ENCODE results near the gene KCNH2. TPM values are rescaled to one million over a fixed set of nuclear protein-coding genes. Genes with fewer than 3 reads are reported as not detected.
A peak's percentile ranks its signal among the peaks of the same experiment; 100 is the strongest.

Gene KCNH2
- total RNA-seq, 1 experiment from 2014 or later, result 0.22 TPM

GRCh38 chr7:151010037-151010306, 31.9 kb upstream of the KCNH2 start:
- H4K20me1 ChIP-seq (ENCODE audit: insufficient read depth, low read depth, low read length), result no peaks in the 10 kb centered on the region
- no peak for DNase-seq
- peak overlapping the region; percentile 88 for H3K9ac ChIP-seq (ENCODE audit: low read length)

GRCh38 chr7:151009327-151010036, 31.4 kb upstream of the KCNH2 start:
- H3K36me3 ChIP-seq (ENCODE audit: insufficient read depth, low read length), result no peaks in the 10 kb centered on the region
- no peaks in the 10 kb centered on the region for H4K20me1 ChIP-seq (ENCODE audit: insufficient read depth, low read depth, low read length)
- peak overlapping the region; percentile 88 for H3K9ac ChIP-seq (ENCODE audit: low read length)
- peaks cover 7% of the 10 kb centered on the region; the same call in 1 of the 2 replicates for H3K79me2 ChIP-seq (ENCODE audit: low read length)
- peak overlapping the region; percentile 81 for H3K4me3 ChIP-seq (ENCODE audit: low read length)
- H3K27ac ChIP-seq (ENCODE audit: low read length), result peak overlapping the region; percentile 43; the same call in 1 of the 2 replicates
- H3K27me3 ChIP-seq (ENCODE audit: low read length), result no peaks in the 10 kb centered on the region
- no peaks in the 10 kb centered on the region for H3K9me2 ChIP-seq (replicated peaks; ENCODE audit: insufficient read depth, low read length)
- H3K4me2 ChIP-seq (ENCODE audit: low read depth, low read length, poor library complexity, severe bottlenecking), result peak overlapping the region; percentile 82
- peak overlapping the region; percentile 25; the same call in 1 of the 2 replicates for H2AFZ ChIP-seq (ENCODE audit: low read length)
- H3K9me3 ChIP-seq (ENCODE audit: low read length), result no peaks in the 10 kb centered on the region
- H3K4me1 ChIP-seq (ENCODE audit: low read length), result peaks cover 47% of the 10 kb centered on the region
- peak; percentile 75 for DNase-seq

More at GRCh38 chr7:151010037-151010306, 31.9 kb upstream of the KCNH2 start:
- Histone ChIP-seq H3K27ac (ENCODE audit: low read length) (no peak overlapping the region), H2AFZ (ENCODE audit: low read length) (no peak overlapping the region), H3K4me3 (ENCODE audit: low read length) (peak overlapping the region; percentile 81; the same call in 1 of the 2 replicates), H3K4me1 (ENCODE audit: low read length) (peaks cover 47% of the 10 kb centered on the region), H3K36me3 (ENCODE audit: insufficient read depth, low read length) (no peaks in the 10 kb centered on the region), H3K79me2 (ENCODE audit: low read length) (peaks cover 7% of the 10 kb centered on the region; the same call in 1 of the 2 replicates), H3K9me2 (replicated peaks; ENCODE audit: insufficient read depth, low read length) (no peaks in the 10 kb centered on the region), H3K4me2 (ENCODE audit: low read depth, low read length, poor library complexity, severe bottlenecking) (peak overlapping the region; percentile 82), H3K9me3 (ENCODE audit: low read length) (no peaks in the 10 kb centered on the region), H3K27me3 (ENCODE audit: low read length) (no peaks in the 10 kb centered on the region)

GRCh38 chr7:151008511-151009323, 30.6 kb upstream of the KCNH2 start:
- Histone ChIP-seq H3K4me1 (ENCODE audit: low read length) (peaks cover 39% of the 10 kb centered on the region), H3K27ac (ENCODE audit: low read length) (peak overlapping the region; percentile 43; the same call in 1 of the 2 replicates), H3K4me3 (ENCODE audit: low read length) (peak overlapping the region; percentile 81), H4K20me1 (ENCODE audit: insufficient read depth, low read depth, low read length) (no peaks in the 10 kb centered on the region), H2AFZ (ENCODE audit: low read length) (peak overlapping the region; percentile 84; the same call in 1 of the 2 replicates), H3K27me3 (ENCODE audit: low read length) (no peaks in the 10 kb centered on the region), H3K9me2 (replicated peaks; ENCODE audit: insufficient read depth, low read length) (no peaks in the 10 kb centered on the region), H3K4me2 (ENCODE audit: low read depth, low read length, poor library complexity, severe bottlenecking) (peak overlapping the region; percentile 82), H3K36me3 (ENCODE audit: insufficient read depth, low read length) (no peaks in the 10 kb centered on the region), H3K9ac (ENCODE audit: low read length) (peak overlapping the region; percentile 88), H3K9me3 (ENCODE audit: low read length) (no peaks in the 10 kb centered on the region), H3K79me2 (ENCODE audit: low read length) (peaks cover 7% of the 10 kb centered on the region; the same call in 1 of the 2 replicates)
- DNase-seq, result peak; percentile 96

- peak; percentile 66 for DNase-seq
- peaks cover 7% of the 10 kb centered on the region; the same call in 1 of the 2 replicates for H3K79me2 ChIP-seq (ENCODE audit: low read length)
- peak overlapping the region; percentile 84; the same call in 1 of the 2 replicates for H2AFZ ChIP-seq (ENCODE audit: low read length)
- H3K4me3 ChIP-seq (ENCODE audit: low read length), result peak overlapping the region; percentile 81
- H3K9me2 ChIP-seq (replicated peaks; ENCODE audit: insufficient read depth, low read length), result no peaks in the 10 kb centered on the region
- no peaks in the 10 kb centered on the region for H3K9me3 ChIP-seq (ENCODE audit: low read length)
- peak overlapping the region; percentile 82 for H3K4me2 ChIP-seq (ENCODE audit: low read depth, low read length, poor library complexity, severe bottlenecking)
- H3K9ac ChIP-seq (ENCODE audit: low read length), result peak overlapping the region; percentile 88
- no peaks in the 10 kb centered on the region for H3K27me3 ChIP-seq (ENCODE audit: low read length)
- no peak overlapping the region for H3K27ac ChIP-seq (ENCODE audit: low read length)
- no peaks in the 10 kb centered on the region for H4K20me1 ChIP-seq (ENCODE audit: insufficient read depth, low read depth, low read length)
- no peaks in the 10 kb centered on the region for H3K36me3 ChIP-seq (ENCODE audit: insufficient read depth, low read length)
- peaks cover 33% of the 10 kb centered on the region for H3K4me1 ChIP-seq (ENCODE audit: low read length)
Observed at GRCh38 chr7:151008143-151008510, 30.0 kb upstream of the KCNH2 start.

GRCh38 chr7:151007469-151007898, 29.4 kb upstream of the KCNH2 start:
- H3K27me3 ChIP-seq (ENCODE audit: low read length), result no peaks in the 10 kb centered on the region
- H4K20me1 ChIP-seq (ENCODE audit: insufficient read depth, low read depth, low read length), result no peaks in the 10 kb centered on the region
- H3K36me3 ChIP-seq (ENCODE audit: insufficient read depth, low read length), result no peaks in the 10 kb centered on the region
- H3K27ac ChIP-seq (ENCODE audit: low read length), result no peak overlapping the region
- H3K9me2 ChIP-seq (replicated peaks; ENCODE audit: insufficient read depth, low read length), result no peaks in the 10 kb centered on the region
- H3K4me3 ChIP-seq (ENCODE audit: low read length), result peak overlapping the region; percentile 81; the same call in 1 of the 2 replicates
- no peak for DNase-seq
- peaks cover 33% of the 10 kb centered on the region for H3K4me1 ChIP-seq (ENCODE audit: low read length)
- peak overlapping the region; percentile 88 for H3K9ac ChIP-seq (ENCODE audit: low read length)
- H3K9me3 ChIP-seq (ENCODE audit: low read length), result no peaks in the 10 kb centered on the region
- peak overlapping the region; percentile 82 for H3K4me2 ChIP-seq (ENCODE audit: low read depth, low read length, poor library complexity, severe bottlenecking)
- 0 out of 2 replicates have a peak overlapping the region, but pooled peaks have one; percentile 84 for H2AFZ ChIP-seq (ENCODE audit: low read length)
- H3K79me2 ChIP-seq (ENCODE audit: low read length), result peaks cover 7% of the 10 kb centered on the region; the same call in 1 of the 2 replicates

GRCh38 chr7:151006590-151007300, 28.6 kb upstream of the KCNH2 start:
- Histone ChIP-seq H3K9ac (ENCODE audit: low read length) (no peak overlapping the region), H3K4me3 (ENCODE audit: low read length) (no peak overlapping the region), H3K4me2 (ENCODE audit: low read depth, low read length, poor library complexity, severe bottlenecking) (no peak overlapping the region), H2AFZ (ENCODE audit: low read length) (no peak overlapping the region), H3K36me3 (ENCODE audit: insufficient read depth, low read length) (no peaks in the 10 kb centered on the region), H3K27ac (ENCODE audit: low read length) (no peak overlapping the region), H3K9me2 (replicated peaks; ENCODE audit: insufficient read depth, low read length) (no peaks in the 10 kb centered on the region), H3K79me2 (ENCODE audit: low read length) (peaks cover 7% of the 10 kb centered on the region; the same call in 1 of the 2 replicates), H3K27me3 (ENCODE audit: low read length) (no peaks in the 10 kb centered on the region), H3K9me3 (ENCODE audit: low read length) (no peaks in the 10 kb centered on the region), H4K20me1 (ENCODE audit: insufficient read depth, low read depth, low read length) (no peaks in the 10 kb centered on the region), H3K4me1 (ENCODE audit: low read length) (peaks cover 33% of the 10 kb centered on the region)
- no peak for DNase-seq

- H3K4me1 ChIP-seq (ENCODE audit: low read length), result peaks cover 30% of the 10 kb centered on the region
Observed at GRCh38 chr7:151005566-151005965, 27.4 kb upstream of the KCNH2 start.

More at GRCh38 chr7:151005566-151005965, 27.4 kb upstream of the KCNH2 start:
- H2AFZ ChIP-seq (ENCODE audit: low read length), result no peak overlapping the region
- DNase-seq, result no peak
- H3K36me3 ChIP-seq (ENCODE audit: insufficient read depth, low read length), result no peaks in the 10 kb centered on the region
- H3K4me2 ChIP-seq (ENCODE audit: low read depth, low read length, poor library complexity, severe bottlenecking), result no peak overlapping the region
- no peaks in the 10 kb centered on the region for H3K9me2 ChIP-seq (replicated peaks; ENCODE audit: insufficient read depth, low read length)
- H4K20me1 ChIP-seq (ENCODE audit: insufficient read depth, low read depth, low read length), result no peaks in the 10 kb centered on the region
- no peak overlapping the region for H3K9ac ChIP-seq (ENCODE audit: low read length)
- H3K79me2 ChIP-seq (ENCODE audit: low read length), result peaks cover 7% of the 10 kb centered on the region; the same call in 1 of the 2 replicates
- H3K4me3 ChIP-seq (ENCODE audit: low read length), result no peak overlapping the region
- H3K27ac ChIP-seq (ENCODE audit: low read length), result no peak overlapping the region
- no peaks in the 10 kb centered on the region for H3K9me3 ChIP-seq (ENCODE audit: low read length)
- no peaks in the 10 kb centered on the region for H3K27me3 ChIP-seq (ENCODE audit: low read length)
